SK-N-SH (cell line): Measurements from ENCODE around the gene AP1B1.

Experiments used
- CTCF ChIP-seq: fragments of 200-600 bp; sonication (generic); IDR thresholded peaks from 2 replicates; pipeline ENCODE4 v1.6.1; 2017; ENCODE audit warnings: antibody characterized with exemption, mild to moderate bottlenecking, moderate library complexity
- FOXM1 ChIP-seq: IDR thresholded peaks from 2 replicates; pipeline ENCODE4 v1.4.0; 2012; ENCODE audit warnings: low read depth, mild to moderate bottlenecking
- PBX3 ChIP-seq: IDR thresholded peaks from 2 replicates; pipeline ENCODE4; 2012
- RAD21 ChIP-seq: IDR thresholded peaks from 2 replicates; pipeline ENCODE4 v1.6.1; 2012; ENCODE audit warnings: mild to moderate bottlenecking, low read length
- RFX5 ChIP-seq: IDR thresholded peaks from 2 replicates; pipeline ENCODE4 v1.6.1; 2012; ENCODE audit warnings: mild to moderate bottlenecking, improper control_type of control experiment, low read length
- SMC3 ChIP-seq: IDR thresholded peaks from 2 replicates; pipeline ENCODE4 v1.6.1; 2012; ENCODE audit warnings: low read depth, low read length, improper control_type of control experiment
- TCF12 ChIP-seq: IDR thresholded peaks from 2 replicates; pipeline ENCODE4 v1.4.0; 2012
- USF1 ChIP-seq: IDR thresholded peaks from 2 replicates; pipeline ENCODE4 v1.4.0; 2012; ENCODE audit warnings: low read depth, borderline replicate concordance
- USF2 ChIP-seq: fragments of 150-350 bp; IDR thresholded peaks from 2 replicates; pipeline ENCODE4 v1.6.1; 2017; ENCODE audit warnings: antibody characterized with exemption, low read length, low read depth, borderline replicate concordance

- no peak for TF ChIP-seq CTCF
- no peak for TF ChIP-seq TCF12
- TF ChIP-seq RAD21 = no peak
- TF ChIP-seq SMC3 = no peak
- no peak for TF ChIP-seq USF2
- TF ChIP-seq USF1 = no peak
- TF ChIP-seq PBX3 = no peak
- TF ChIP-seq RFX5 = no peak
- TF ChIP-seq FOXM1 = no peak
Observed at GRCh38 chr22:29336751-29337490, 51.4 kb downstream of the AP1B1 start.
